ENCODE results near the gene LDB3. TPM values are rescaled to one million over a fixed set of nuclear protein-coding genes. Genes with fewer than 3 reads are reported as not detected.

LDB3 gene
- total RNA-seq, 1 experiment from 2014 or later, result 0.20 TPM

GRCh38 chr10:86712317-86712707 lies 44.0 kb downstream of the LDB3 start:
- BruUV-seq (replicated peaks), result TSS peak; percentile 90

More at GRCh38 chr10:86712317-86712707, 44.0 kb downstream of the LDB3 start:
- Histone ChIP-seq H4K20me1 (ENCODE audit: insufficient read depth) (no peaks in the 10 kb centered on the region), H2AFZ (ENCODE audit: low read depth, low read length, poor library complexity, severe bottlenecking) (peak overlapping the region; percentile 77), H3K27ac (ENCODE audit: low read depth, low read length) (peak overlapping the region; percentile 98), H3K4me2 (ENCODE audit: low read length) (peak overlapping the region; percentile 99), H3K79me2 (ENCODE audit: insufficient read depth, low read length) (no peaks in the 10 kb centered on the region), H3K9me2 (ENCODE audit: insufficient read depth) (no peaks in the 10 kb centered on the region), H3K27me3 (ENCODE audit: insufficient read depth, low read length) (no peaks in the 10 kb centered on the region), H3K9ac (ENCODE audit: low read length) (peak overlapping the region; percentile 84), H3K4me3 (replicated peaks in 1 of 2; ENCODE audit: low read depth in 1 of 2, low read length in 2 of 2) (peak overlapping the region; percentile 63 to 87), H3K36me3 (ENCODE audit: control insufficient read depth in 1 of 2, insufficient read depth in 2 of 2, low read length in 2 of 2) (no peaks in the 10 kb centered on the region), H3K4me1 (ENCODE audit: control insufficient read depth in 1 of 2, insufficient read depth in 2 of 2, low read length in 2 of 2) (peaks cover 8 to 19% of the 10 kb centered on the region in 2 experiments; a peak in 3 of 4 replicates), H3K9me3 (ENCODE audit: control insufficient read depth in 1 of 2, insufficient read depth in 1 of 2, low read depth in 1 of 2, low read length in 2 of 2) (no peaks in the 10 kb centered on the region)
- ChIA-PET CTCF (interaction anchor here (0.6 kb wide), 1 partner anchor 45 kb away, joined by 3 read pairs; no protein-coding TSS in a partner anchor), POLR2A (interaction anchor here (0.7 kb wide), 1 partner anchor 139 kb away, joined by 3 read pairs; no protein-coding TSS in a partner anchor), RAD21 (ENCODE audit: low non-redundant PET in 1 of 2, low total read pairs in 2 of 2, uncharacterized antibody in 2 of 2, unreplicated experiment in 2 of 2) (no interaction called here)
- no peak for TF ChIP-seq FOSL1 (IDR thresholded peaks at IDR 0.05; ENCODE audit: low read depth)
- TF ChIP-seq POLR2A (IDR thresholded peaks at IDR 0.05; ENCODE audit: borderline replicate concordance, extremely low read depth, insufficient read depth, insufficient read length), result no peak
- no peak for TF ChIP-seq SP1 (IDR thresholded peaks at IDR 0.05; ENCODE audit: low read depth)
- no peak for TF ChIP-seq SRF (IDR thresholded peaks at IDR 0.05; ENCODE audit: low read depth)
- TF ChIP-seq EGR1 (IDR thresholded peaks at IDR 0.05; ENCODE audit: low read depth), result no peak
- no peak for TF ChIP-seq REST (IDR thresholded peaks at IDR 0.05; ENCODE audit: low read depth)
- intact Hi-C loops (cut with micrococcal nuclease), result loop anchor here (5.0 kb wide), 2 partner anchors 185 to 250 kb away; no protein-coding TSS in a partner anchor
- DNase-seq (ENCODE audit: low read depth, low spot score) (no peak), ATAC-seq (no peak; the same call in 1 of the 2 replicates)

Data from HCT116 (cell line).